ENCODE data around the gene RNF148. TPM values are rescaled to one million over a fixed set of nuclear protein-coding genes. Genes with fewer than 3 reads are reported as not detected.

RNF148 gene
- total RNA-seq, 1 experiment from 2014 or later, result 0.99 TPM

GRCh38 chr7:122677149-122677548 lies 25.6 kb downstream of the RNF148 start:
- Mint-ChIP-seq H3K27ac (ENCODE audit: unreplicated experiment) (peak overlapping the region; percentile 89), H3K27me3 (ENCODE audit: unreplicated experiment) (no peaks in the 10 kb centered on the region), H3K4me3 (ENCODE audit: low read depth, unreplicated experiment) (no peak overlapping the region), H3K36me3 (ENCODE audit: insufficient read depth, unreplicated experiment) (peaks cover 9% of the 10 kb centered on the region), H3K9me3 (ENCODE audit: low read depth, unreplicated experiment) (no peaks in the 10 kb centered on the region), H3K4me1 (ENCODE audit: low read depth, unreplicated experiment) (peaks cover 49% of the 10 kb centered on the region)
- CTCF ChIA-PET, result interaction anchor here (0.7 kb wide), 1 partner anchor 35 kb away, joined by 4 read pairs; no protein-coding TSS in a partner anchor
- DNase-seq, result no peak
- intact Hi-C loops (cut with micrococcal nuclease; ENCODE audit: unreplicated experiment), result loop anchor here (5.0 to 10.0 kb wide), 3 partner anchors 75 to 210 kb away; partner anchors contain the start of gene CADPS2
- TF ChIP-seq, protein P1, sequence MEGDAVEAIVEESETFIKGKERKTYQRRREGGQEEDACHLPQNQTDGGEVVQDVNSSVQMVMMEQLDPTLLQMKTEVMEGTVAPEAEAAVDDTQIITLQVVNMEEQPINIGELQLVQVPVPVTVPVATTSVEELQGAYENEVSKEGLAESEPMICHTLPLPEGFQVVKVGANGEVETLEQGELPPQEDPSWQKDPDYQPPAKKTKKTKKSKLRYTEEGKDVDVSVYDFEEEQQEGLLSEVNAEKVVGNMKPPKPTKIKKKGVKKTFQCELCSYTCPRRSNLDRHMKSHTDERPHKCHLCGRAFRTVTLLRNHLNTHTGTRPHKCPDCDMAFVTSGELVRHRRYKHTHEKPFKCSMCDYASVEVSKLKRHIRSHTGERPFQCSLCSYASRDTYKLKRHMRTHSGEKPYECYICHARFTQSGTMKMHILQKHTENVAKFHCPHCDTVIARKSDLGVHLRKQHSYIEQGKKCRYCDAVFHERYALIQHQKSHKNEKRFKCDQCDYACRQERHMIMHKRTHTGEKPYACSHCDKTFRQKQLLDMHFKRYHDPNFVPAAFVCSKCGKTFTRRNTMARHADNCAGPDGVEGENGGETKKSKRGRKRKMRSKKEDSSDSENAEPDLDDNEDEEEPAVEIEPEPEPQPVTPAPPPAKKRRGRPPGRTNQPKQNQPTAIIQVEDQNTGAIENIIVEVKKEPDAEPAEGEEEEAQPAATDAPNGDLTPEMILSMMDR (IDR thresholded peaks at IDR 0.05; ENCODE audit: unreplicated experiment), result no peak
- no TSS peak for BruUV-seq (replicated peaks)

- no peak for DNase-seq
- Mint-ChIP-seq H3K4me1 (ENCODE audit: low read depth, unreplicated experiment) (peaks cover 55% of the 10 kb centered on the region), H3K9me3 (ENCODE audit: low read depth, unreplicated experiment) (no peaks in the 10 kb centered on the region), H3K36me3 (ENCODE audit: insufficient read depth, unreplicated experiment) (peaks cover 9% of the 10 kb centered on the region), H3K27ac (ENCODE audit: unreplicated experiment) (no peak overlapping the region), H3K4me3 (ENCODE audit: low read depth, unreplicated experiment) (no peak overlapping the region), H3K27me3 (ENCODE audit: unreplicated experiment) (no peaks in the 10 kb centered on the region)
- intact Hi-C loops (cut with micrococcal nuclease; ENCODE audit: unreplicated experiment), result loop anchor here (5.0 to 10.0 kb wide), 3 partner anchors 76 to 211 kb away; partner anchors contain the start of gene CADPS2
- BruUV-seq (replicated peaks), result no TSS peak
- TF ChIP-seq, protein P1 (IDR thresholded peaks at IDR 0.05; ENCODE audit: unreplicated experiment), result no peak
- CTCF ChIA-PET, result interaction anchor here (0.7 kb wide), 1 partner anchor 34 kb away, joined by 4 read pairs; no protein-coding TSS in a partner anchor
Observed at GRCh38 chr7:122676466-122676865, 26.3 kb downstream of the RNF148 start.

DNA sequence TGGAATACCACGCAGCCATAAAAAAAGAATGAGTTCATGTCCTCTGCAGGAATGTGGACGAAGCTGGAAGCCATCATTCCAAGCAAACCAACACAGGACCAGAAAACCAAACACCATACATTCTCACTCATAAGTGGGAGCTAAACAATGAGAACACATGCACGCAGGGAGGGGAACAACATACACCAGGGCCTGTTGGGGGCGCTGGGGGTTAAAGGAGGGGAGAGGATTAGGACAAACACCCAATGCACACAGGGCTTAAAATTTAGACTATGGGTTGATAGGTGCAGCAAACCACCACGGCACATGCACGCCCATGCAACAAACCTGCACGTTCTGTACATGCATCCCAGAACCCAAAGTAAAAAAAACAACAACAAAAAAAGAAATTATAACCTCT lies 27.1 kb downstream of the RNF148 start:
- TF ChIP-seq, protein P1 (IDR thresholded peaks at IDR 0.05; ENCODE audit: unreplicated experiment), result no peak
- CTCF ChIA-PET, result no interaction called here
- Mint-ChIP-seq H3K27ac (ENCODE audit: unreplicated experiment) (no peak overlapping the region), H3K9me3 (ENCODE audit: low read depth, unreplicated experiment) (no peaks in the 10 kb centered on the region), H3K4me1 (ENCODE audit: low read depth, unreplicated experiment) (peaks cover 63% of the 10 kb centered on the region), H3K27me3 (ENCODE audit: unreplicated experiment) (no peaks in the 10 kb centered on the region), H3K4me3 (ENCODE audit: low read depth, unreplicated experiment) (no peak overlapping the region), H3K36me3 (ENCODE audit: insufficient read depth, unreplicated experiment) (peaks cover 9% of the 10 kb centered on the region)
- intact Hi-C loops (cut with micrococcal nuclease; ENCODE audit: unreplicated experiment), result loop anchor here (5.0 to 10.0 kb wide), 3 partner anchors 77 to 212 kb away; partner anchors contain the start of gene CADPS2
- no peak for DNase-seq
- BruUV-seq (replicated peaks), result no TSS peak

GRCh38 chr7:122675011-122675410 lies 27.7 kb downstream of the RNF148 start:
- peaks cover 9% of the 10 kb centered on the region for H3K36me3 Mint-ChIP-seq (ENCODE audit: insufficient read depth, unreplicated experiment)

More at GRCh38 chr7:122675011-122675410, 27.7 kb downstream of the RNF148 start:
- peak; percentile 17 for DNase-seq
- intact Hi-C loops (cut with micrococcal nuclease; ENCODE audit: unreplicated experiment), result loop anchor here (5.0 to 10.0 kb wide), 3 partner anchors 77 to 212 kb away; partner anchors contain the start of gene CADPS2
- no peak overlapping the region for H3K4me3 Mint-ChIP-seq (ENCODE audit: low read depth, unreplicated experiment)
- BruUV-seq (replicated peaks), result no TSS peak
- peaks cover 63% of the 10 kb centered on the region for H3K4me1 Mint-ChIP-seq (ENCODE audit: low read depth, unreplicated experiment)
- CTCF ChIA-PET, result no interaction called here
- H3K27ac Mint-ChIP-seq (ENCODE audit: unreplicated experiment), result no peak overlapping the region
- H3K27me3 Mint-ChIP-seq (ENCODE audit: unreplicated experiment), result no peaks in the 10 kb centered on the region
- TF ChIP-seq, protein P1 (IDR thresholded peaks at IDR 0.05; ENCODE audit: unreplicated experiment), result no peak
- no peaks in the 10 kb centered on the region for H3K9me3 Mint-ChIP-seq (ENCODE audit: low read depth, unreplicated experiment)
